ENCODE data around the gene COL2A1.

DNA sequence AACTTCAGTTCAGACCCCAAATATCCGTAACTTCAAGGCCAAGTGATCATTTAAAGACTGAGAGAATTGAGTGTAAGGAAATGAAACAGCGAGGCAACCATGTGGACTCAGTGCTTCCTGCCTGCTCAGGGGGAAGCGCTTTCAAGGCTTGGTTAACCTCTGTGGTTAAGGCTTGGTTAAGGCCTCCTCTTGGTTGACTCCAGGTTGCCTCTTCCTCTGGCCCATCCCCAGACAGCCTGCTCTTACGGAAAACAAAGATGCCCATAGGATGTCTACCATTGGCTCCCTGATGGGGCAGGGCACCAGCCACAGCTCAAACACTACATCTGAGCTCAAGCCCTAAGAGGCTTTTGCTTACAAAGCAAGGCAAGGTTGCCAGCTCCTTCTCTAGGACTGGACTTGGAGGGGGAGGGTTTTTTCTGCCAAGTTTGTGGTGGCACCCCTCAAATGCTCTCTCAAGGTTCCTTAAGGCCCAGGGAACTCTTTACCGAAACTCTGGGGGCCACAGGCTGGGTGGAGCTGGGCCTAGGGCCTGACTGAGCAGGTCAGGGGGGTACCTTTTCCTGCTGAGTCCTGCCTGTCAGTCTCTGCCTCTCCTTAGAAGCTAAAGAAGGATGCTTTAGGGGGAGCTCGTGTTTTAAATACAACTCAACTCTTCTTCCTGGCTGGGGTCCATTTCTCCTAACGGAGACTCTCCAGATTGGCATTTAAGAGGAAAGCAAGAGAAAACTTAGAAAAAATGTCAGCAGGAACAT lies 13.7 kb downstream of the COL2A1 start:
- TF ChIP-seq, protein P1, sequence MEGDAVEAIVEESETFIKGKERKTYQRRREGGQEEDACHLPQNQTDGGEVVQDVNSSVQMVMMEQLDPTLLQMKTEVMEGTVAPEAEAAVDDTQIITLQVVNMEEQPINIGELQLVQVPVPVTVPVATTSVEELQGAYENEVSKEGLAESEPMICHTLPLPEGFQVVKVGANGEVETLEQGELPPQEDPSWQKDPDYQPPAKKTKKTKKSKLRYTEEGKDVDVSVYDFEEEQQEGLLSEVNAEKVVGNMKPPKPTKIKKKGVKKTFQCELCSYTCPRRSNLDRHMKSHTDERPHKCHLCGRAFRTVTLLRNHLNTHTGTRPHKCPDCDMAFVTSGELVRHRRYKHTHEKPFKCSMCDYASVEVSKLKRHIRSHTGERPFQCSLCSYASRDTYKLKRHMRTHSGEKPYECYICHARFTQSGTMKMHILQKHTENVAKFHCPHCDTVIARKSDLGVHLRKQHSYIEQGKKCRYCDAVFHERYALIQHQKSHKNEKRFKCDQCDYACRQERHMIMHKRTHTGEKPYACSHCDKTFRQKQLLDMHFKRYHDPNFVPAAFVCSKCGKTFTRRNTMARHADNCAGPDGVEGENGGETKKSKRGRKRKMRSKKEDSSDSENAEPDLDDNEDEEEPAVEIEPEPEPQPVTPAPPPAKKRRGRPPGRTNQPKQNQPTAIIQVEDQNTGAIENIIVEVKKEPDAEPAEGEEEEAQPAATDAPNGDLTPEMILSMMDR (IDR thresholded peaks at IDR 0.05), result no peak
- no peak for TF ChIP-seq POLR2A (IDR thresholded peaks at IDR 0.05)
